Loucy (cell line): ENCODE results near the gene GDF11.

Experiments used
- H2AFZ ChIP-seq: fragments of 200-600 bp; sonication (generic); 2 replicates; pipeline ENCODE4 v1.6.0; 2016; ENCODE audit warnings: antibody characterized with exemption, mild to moderate bottlenecking, low read length, moderate library complexity
- H3F3A ChIP-seq: fragments of 200-600 bp; 2 replicates; pipeline ENCODE4 v1.6.0; 2016; ENCODE audit warnings: antibody characterized with exemption, low read depth, mild to moderate bottlenecking
- H3K27me3 ChIP-seq: fragments of 200-600 bp; sonication (generic); 2 replicates; pipeline ENCODE4 v1.6.1; 2014; ENCODE audit warnings: low read length, mild to moderate bottlenecking; ENCODE audit not compliant: insufficient read depth, poor library complexity, severe bottlenecking
- H3K36me3 ChIP-seq: fragments of 200-600 bp; sonication (generic); 2 replicates; pipeline ENCODE4 v1.6.1; 2016; ENCODE audit warnings: low read length; ENCODE audit not compliant: insufficient read depth
- H3K4me1 ChIP-seq: fragments of 200-600 bp; sonication (generic); 2 replicates; pipeline ENCODE4 v1.5.1; 2014; ENCODE audit warnings: low read length, mild to moderate bottlenecking; ENCODE audit not compliant: insufficient read depth, poor library complexity, severe bottlenecking
- H3K4me2 ChIP-seq: fragments of 200-600 bp; sonication (generic); 2 replicates; pipeline ENCODE4 v1.6.0; 2014; ENCODE audit warnings: antibody characterized with exemption, low read length, low read depth, mild to moderate bottlenecking; ENCODE audit not compliant: poor library complexity, severe bottlenecking
- H3K4me3 ChIP-seq: fragments of 200-600 bp; sonication (generic); 2 replicates; pipeline ENCODE4 v1.5.1; 2014; ENCODE audit warnings: low read length, mild to moderate bottlenecking, mixed read lengths; ENCODE audit not compliant: poor library complexity, severe bottlenecking
- H3K79me2 ChIP-seq: fragments of 200-600 bp; sonication (generic); 2 replicates; pipeline ENCODE4 v1.6.1; 2014; ENCODE audit warnings: low read length; ENCODE audit not compliant: insufficient read depth
- H3K9ac ChIP-seq: fragments of 200-600 bp; sonication (generic); 2 replicates; pipeline ENCODE4 v1.6.0; 2014; ENCODE audit warnings: mild to moderate bottlenecking, low read depth, low read length, moderate library complexity; ENCODE audit not compliant: poor library complexity, severe bottlenecking
- H3K9me2 ChIP-seq: fragments of 200-600 bp; sonication (generic); replicated peaks from 2 replicates; pipeline ENCODE4 v1.6.1; 2016; ENCODE audit warnings: low read depth, low read length, mixed read lengths
- H3K9me3 ChIP-seq: fragments of 200-600 bp; sonication (generic); 2 replicates; pipeline ENCODE4 v1.6.1; 2014; ENCODE audit warnings: mild to moderate bottlenecking, antibody characterized with exemption, low read length, low read depth; ENCODE audit not compliant: insufficient read depth
- H4K20me1 ChIP-seq: fragments of 200-600 bp; sonication (generic); 2 replicates; pipeline ENCODE4 v1.6.0; 2014; ENCODE audit warnings: antibody characterized with exemption, low read length, mild to moderate bottlenecking; ENCODE audit not compliant: insufficient read depth, poor library complexity, severe bottlenecking
- EZH2phosphoT487 ChIP-seq: fragments of 200-600 bp; IDR thresholded peaks from 2 replicates; pipeline ENCODE4 v1.6.1; 2018; ENCODE audit warnings: antibody characterized with exemption, mild to moderate bottlenecking, moderate library complexity, borderline replicate concordance
- TF ChIP-seq, protein P1 (sequence below): fragments of 200-600 bp; sonication (generic); conservative IDR thresholded peaks from 2 replicates; pipeline ENCODE4 v1.5.1; 2014; ENCODE audit warnings: mild to moderate bottlenecking, antibody characterized with exemption, low read length

Gene GDF11

DNA sequence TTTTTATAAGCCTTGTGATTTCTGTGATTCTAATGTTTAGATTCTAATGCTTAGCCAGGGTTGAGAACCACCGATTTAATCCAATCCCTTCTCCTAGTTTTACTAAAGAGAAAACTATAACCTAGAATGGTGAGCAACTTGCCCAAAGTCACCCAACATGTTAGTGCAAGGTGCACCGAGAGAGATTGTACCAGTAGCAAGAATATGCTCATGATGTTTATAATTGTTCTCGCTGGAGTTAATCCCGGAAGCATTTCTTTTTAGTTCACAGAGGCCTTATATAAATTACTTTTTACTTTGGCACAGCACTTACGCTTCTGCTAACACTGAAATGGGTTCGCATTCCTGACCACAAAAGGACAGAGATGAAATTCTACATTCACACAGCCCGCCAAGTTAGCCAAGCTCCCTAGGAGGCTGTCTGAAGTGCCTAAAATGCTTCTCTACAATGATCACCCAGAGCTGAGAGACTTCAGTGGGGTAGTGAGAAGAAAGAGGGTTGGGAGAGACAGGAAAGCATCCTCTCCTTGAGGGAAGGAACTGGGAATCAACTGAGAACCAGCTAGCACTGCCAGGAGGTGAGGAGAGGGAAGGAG lies 27.7 kb upstream of the GDF11 start:
- Histone ChIP-seq H3K27me3 (no peaks in the 10 kb centered on the region), H2AFZ (peak overlapping the region; percentile 96), H3K36me3 (no peaks in the 10 kb centered on the region), H4K20me1 (no peaks in the 10 kb centered on the region), H3K4me2 (peak overlapping the region; percentile 92), H3K9me2 (no peaks in the 10 kb centered on the region), H3K79me2 (peaks cover 26% of the 10 kb centered on the region; the same call in 1 of the 2 replicates), H3K4me1 (peaks cover 23% of the 10 kb centered on the region), H3F3A (no peaks in the 10 kb centered on the region), H3K4me3 (peak overlapping the region; percentile 88), H3K9ac (peak overlapping the region; percentile 79), H3K9me3 (no peaks in the 10 kb centered on the region)
- no peak for TF ChIP-seq EZH2phosphoT487
- TF ChIP-seq, protein P1, sequence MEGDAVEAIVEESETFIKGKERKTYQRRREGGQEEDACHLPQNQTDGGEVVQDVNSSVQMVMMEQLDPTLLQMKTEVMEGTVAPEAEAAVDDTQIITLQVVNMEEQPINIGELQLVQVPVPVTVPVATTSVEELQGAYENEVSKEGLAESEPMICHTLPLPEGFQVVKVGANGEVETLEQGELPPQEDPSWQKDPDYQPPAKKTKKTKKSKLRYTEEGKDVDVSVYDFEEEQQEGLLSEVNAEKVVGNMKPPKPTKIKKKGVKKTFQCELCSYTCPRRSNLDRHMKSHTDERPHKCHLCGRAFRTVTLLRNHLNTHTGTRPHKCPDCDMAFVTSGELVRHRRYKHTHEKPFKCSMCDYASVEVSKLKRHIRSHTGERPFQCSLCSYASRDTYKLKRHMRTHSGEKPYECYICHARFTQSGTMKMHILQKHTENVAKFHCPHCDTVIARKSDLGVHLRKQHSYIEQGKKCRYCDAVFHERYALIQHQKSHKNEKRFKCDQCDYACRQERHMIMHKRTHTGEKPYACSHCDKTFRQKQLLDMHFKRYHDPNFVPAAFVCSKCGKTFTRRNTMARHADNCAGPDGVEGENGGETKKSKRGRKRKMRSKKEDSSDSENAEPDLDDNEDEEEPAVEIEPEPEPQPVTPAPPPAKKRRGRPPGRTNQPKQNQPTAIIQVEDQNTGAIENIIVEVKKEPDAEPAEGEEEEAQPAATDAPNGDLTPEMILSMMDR, result no peak

DNA sequence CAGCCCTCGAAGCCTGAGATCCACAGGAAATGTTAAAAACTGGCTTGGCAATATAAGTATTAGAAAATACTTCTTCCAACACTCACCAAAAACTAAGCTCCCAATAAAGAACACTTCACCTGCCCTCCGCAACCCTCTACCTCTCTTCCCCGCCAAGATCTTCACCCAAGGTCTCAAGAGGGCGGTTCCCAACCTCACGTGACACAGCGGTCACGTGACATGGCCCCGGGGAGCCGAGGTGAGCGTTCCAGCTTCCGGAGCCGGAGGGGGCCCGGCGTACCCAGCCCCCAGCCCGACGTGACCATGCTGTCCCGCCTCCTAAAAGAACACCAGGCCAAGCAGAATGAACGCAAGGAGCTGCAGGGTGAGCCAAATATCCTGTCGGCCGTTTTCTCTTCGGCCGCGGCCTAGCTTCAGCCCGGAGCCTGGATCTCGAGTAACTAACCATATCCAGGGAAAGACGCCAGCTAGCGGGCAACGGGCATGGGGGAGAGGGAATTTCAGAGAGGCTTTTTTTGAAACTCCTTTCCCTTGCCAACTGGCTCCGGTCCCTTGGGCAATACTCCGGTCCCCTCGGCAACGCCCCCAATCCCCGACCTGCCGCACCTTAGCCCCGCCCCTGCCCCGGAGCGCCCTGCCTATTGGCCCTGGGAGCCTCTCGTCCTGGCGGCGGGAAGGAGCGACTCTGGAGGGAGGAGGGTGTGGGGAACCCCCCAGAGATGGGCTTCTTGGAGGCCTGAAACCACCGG lies 26.9 kb upstream of the GDF11 start, which contains the start of gene BLOC1S1:
TSS of gene BLOC1S1 (plus strand) at position 214 of the 749 bp plus-strand sequence. CDS start at position 220, 6 bp downstream.
- H3K4me1 ChIP-seq, result peaks cover 23% of the 10 kb centered on the region
- peak within 1 kb of the TSS; percentile 88 for H3K4me3 ChIP-seq
- H3K9ac ChIP-seq, result peak within 1 kb of the TSS; percentile 79
- no peaks in the 10 kb centered on the region for H3K27me3 ChIP-seq
- no peaks in the 10 kb centered on the region for H4K20me1 ChIP-seq
- H3K9me3 ChIP-seq, result no peaks in the 10 kb centered on the region
- TF ChIP-seq EZH2phosphoT487, result no peak
- TF ChIP-seq, protein P1, result no peak
- H2AFZ ChIP-seq, result peak within 1 kb of the TSS; percentile 96
- H3K36me3 ChIP-seq, result no peaks in the 10 kb centered on the region
- H3K79me2 ChIP-seq, result peaks cover 26% of the 10 kb centered on the region; the same call in 1 of the 2 replicates
- no peaks in the 10 kb centered on the region for H3F3A ChIP-seq
- peak within 1 kb of the TSS; percentile 92 for H3K4me2 ChIP-seq
- H3K9me2 ChIP-seq, result no peaks in the 10 kb centered on the region

DNA sequence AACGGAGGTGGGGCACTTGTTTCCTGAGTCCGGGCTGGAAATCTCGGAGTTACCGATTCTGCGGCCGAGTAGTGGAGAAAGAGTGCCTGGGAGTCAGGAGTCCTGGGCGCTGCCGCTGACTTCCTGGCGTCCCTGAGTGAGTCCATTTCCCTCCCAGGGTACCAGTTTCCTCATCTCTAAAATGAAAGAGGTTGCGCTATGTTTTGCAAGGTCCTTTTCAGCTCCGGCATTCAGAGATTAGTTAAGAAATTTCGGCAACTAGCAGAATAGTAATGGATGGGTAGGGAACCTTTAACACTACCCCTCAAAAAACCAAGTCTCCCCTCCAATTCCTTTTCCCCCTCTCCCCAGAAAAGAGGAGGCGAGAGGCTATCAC lies 26.4 kb upstream of the GDF11 start:
- TF ChIP-seq, protein P1, result no peak
- no peak for TF ChIP-seq EZH2phosphoT487
- Histone ChIP-seq H3K9ac (peak overlapping the region; percentile 79), H3F3A (no peaks in the 10 kb centered on the region), H3K4me1 (peaks cover 23% of the 10 kb centered on the region), H3K4me3 (peak overlapping the region; percentile 88), H3K4me2 (peak overlapping the region; percentile 92), H3K9me3 (no peaks in the 10 kb centered on the region), H2AFZ (peak overlapping the region; percentile 96), H3K9me2 (no peaks in the 10 kb centered on the region), H3K27me3 (no peaks in the 10 kb centered on the region), H3K36me3 (no peaks in the 10 kb centered on the region), H4K20me1 (no peaks in the 10 kb centered on the region), H3K79me2 (peaks cover 26% of the 10 kb centered on the region; the same call in 1 of the 2 replicates)
